Loucy (cell line): ENCODE measurements around the gene P2RX2.

Experiments used
- H2AFZ ChIP-seq: fragments of 200-600 bp; sonication (generic); 2 replicates; pipeline ENCODE4 v1.6.0; 2016; ENCODE audit warnings: antibody characterized with exemption, mild to moderate bottlenecking, low read length, moderate library complexity
- H3F3A ChIP-seq: fragments of 200-600 bp; 2 replicates; pipeline ENCODE4 v1.6.0; 2016; ENCODE audit warnings: antibody characterized with exemption, low read depth, mild to moderate bottlenecking
- H3K27me3 ChIP-seq: fragments of 200-600 bp; sonication (generic); 2 replicates; pipeline ENCODE4 v1.6.1; 2014; ENCODE audit warnings: low read length, mild to moderate bottlenecking; ENCODE audit not compliant: insufficient read depth, poor library complexity, severe bottlenecking
- H3K36me3 ChIP-seq: fragments of 200-600 bp; sonication (generic); 2 replicates; pipeline ENCODE4 v1.6.1; 2016; ENCODE audit warnings: low read length; ENCODE audit not compliant: insufficient read depth
- H3K4me1 ChIP-seq: fragments of 200-600 bp; sonication (generic); 2 replicates; pipeline ENCODE4 v1.5.1; 2014; ENCODE audit warnings: low read length, mild to moderate bottlenecking; ENCODE audit not compliant: insufficient read depth, poor library complexity, severe bottlenecking
- H3K4me2 ChIP-seq: fragments of 200-600 bp; sonication (generic); 2 replicates; pipeline ENCODE4 v1.6.0; 2014; ENCODE audit warnings: antibody characterized with exemption, low read length, low read depth, mild to moderate bottlenecking; ENCODE audit not compliant: poor library complexity, severe bottlenecking
- H3K4me3 ChIP-seq: fragments of 200-600 bp; sonication (generic); 2 replicates; pipeline ENCODE4 v1.5.1; 2014; ENCODE audit warnings: low read length, mild to moderate bottlenecking, mixed read lengths; ENCODE audit not compliant: poor library complexity, severe bottlenecking
- H3K79me2 ChIP-seq: fragments of 200-600 bp; sonication (generic); 2 replicates; pipeline ENCODE4 v1.6.1; 2014; ENCODE audit warnings: low read length; ENCODE audit not compliant: insufficient read depth
- H3K9ac ChIP-seq: fragments of 200-600 bp; sonication (generic); 2 replicates; pipeline ENCODE4 v1.6.0; 2014; ENCODE audit warnings: mild to moderate bottlenecking, low read depth, low read length, moderate library complexity; ENCODE audit not compliant: poor library complexity, severe bottlenecking
- H3K9me2 ChIP-seq: fragments of 200-600 bp; sonication (generic); replicated peaks from 2 replicates; pipeline ENCODE4 v1.6.1; 2016; ENCODE audit warnings: low read depth, low read length, mixed read lengths
- H3K9me3 ChIP-seq: fragments of 200-600 bp; sonication (generic); 2 replicates; pipeline ENCODE4 v1.6.1; 2014; ENCODE audit warnings: mild to moderate bottlenecking, antibody characterized with exemption, low read length, low read depth; ENCODE audit not compliant: insufficient read depth
- H4K20me1 ChIP-seq: fragments of 200-600 bp; sonication (generic); 2 replicates; pipeline ENCODE4 v1.6.0; 2014; ENCODE audit warnings: antibody characterized with exemption, low read length, mild to moderate bottlenecking; ENCODE audit not compliant: insufficient read depth, poor library complexity, severe bottlenecking
- EZH2phosphoT487 ChIP-seq: fragments of 200-600 bp; IDR thresholded peaks from 2 replicates; pipeline ENCODE4 v1.6.1; 2018; ENCODE audit warnings: antibody characterized with exemption, mild to moderate bottlenecking, moderate library complexity, borderline replicate concordance
- TF ChIP-seq, protein P1 (sequence below): fragments of 200-600 bp; sonication (generic); conservative IDR thresholded peaks from 2 replicates; pipeline ENCODE4 v1.5.1; 2014; ENCODE audit warnings: mild to moderate bottlenecking, antibody characterized with exemption, low read length

Gene P2RX2

DNA sequence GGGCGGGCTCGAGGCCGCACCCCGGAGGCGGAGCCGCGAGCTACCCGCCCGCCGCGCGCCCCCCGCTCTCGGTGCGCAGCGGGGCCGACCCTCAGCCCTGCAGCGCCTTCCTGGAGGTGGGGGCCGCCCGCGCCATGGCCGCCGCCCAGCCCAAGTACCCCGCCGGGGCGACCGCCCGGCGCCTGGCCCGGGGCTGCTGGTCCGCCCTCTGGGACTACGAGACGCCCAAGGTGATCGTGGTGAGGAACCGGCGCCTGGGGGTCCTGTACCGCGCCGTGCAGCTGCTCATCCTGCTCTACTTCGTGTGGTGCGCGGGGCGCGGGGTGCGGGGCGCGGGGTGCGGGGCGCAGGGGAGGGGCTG is at the start of gene P2RX2:
Gene P2RX2 (plus strand): TSS at position 94 of the 361 bp plus-strand sequence. CDS start 41 bp downstream, at position 135.
- Histone ChIP-seq H3K36me3 (peaks cover 3% of the 10 kb centered on the region; the same call in 1 of the 2 replicates), H4K20me1 (no peaks in the 10 kb centered on the region), H3K4me1 (peaks cover 3% of the 10 kb centered on the region), H3K9me3 (peaks cover 15% of the 10 kb centered on the region; the same call in 1 of the 2 replicates), H3K9ac (no peak within 1 kb of the TSS), H3K4me3 (no peak within 1 kb of the TSS), H2AFZ (no peak within 1 kb of the TSS), H3F3A (no peaks in the 10 kb centered on the region), H3K79me2 (no peaks in the 10 kb centered on the region), H3K4me2 (no peak within 1 kb of the TSS), H3K9me2 (no peaks in the 10 kb centered on the region), H3K27me3 (no peaks in the 10 kb centered on the region)
- TF ChIP-seq EZH2phosphoT487: no peak
- TF ChIP-seq, protein P1, sequence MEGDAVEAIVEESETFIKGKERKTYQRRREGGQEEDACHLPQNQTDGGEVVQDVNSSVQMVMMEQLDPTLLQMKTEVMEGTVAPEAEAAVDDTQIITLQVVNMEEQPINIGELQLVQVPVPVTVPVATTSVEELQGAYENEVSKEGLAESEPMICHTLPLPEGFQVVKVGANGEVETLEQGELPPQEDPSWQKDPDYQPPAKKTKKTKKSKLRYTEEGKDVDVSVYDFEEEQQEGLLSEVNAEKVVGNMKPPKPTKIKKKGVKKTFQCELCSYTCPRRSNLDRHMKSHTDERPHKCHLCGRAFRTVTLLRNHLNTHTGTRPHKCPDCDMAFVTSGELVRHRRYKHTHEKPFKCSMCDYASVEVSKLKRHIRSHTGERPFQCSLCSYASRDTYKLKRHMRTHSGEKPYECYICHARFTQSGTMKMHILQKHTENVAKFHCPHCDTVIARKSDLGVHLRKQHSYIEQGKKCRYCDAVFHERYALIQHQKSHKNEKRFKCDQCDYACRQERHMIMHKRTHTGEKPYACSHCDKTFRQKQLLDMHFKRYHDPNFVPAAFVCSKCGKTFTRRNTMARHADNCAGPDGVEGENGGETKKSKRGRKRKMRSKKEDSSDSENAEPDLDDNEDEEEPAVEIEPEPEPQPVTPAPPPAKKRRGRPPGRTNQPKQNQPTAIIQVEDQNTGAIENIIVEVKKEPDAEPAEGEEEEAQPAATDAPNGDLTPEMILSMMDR: no peak

DNA sequence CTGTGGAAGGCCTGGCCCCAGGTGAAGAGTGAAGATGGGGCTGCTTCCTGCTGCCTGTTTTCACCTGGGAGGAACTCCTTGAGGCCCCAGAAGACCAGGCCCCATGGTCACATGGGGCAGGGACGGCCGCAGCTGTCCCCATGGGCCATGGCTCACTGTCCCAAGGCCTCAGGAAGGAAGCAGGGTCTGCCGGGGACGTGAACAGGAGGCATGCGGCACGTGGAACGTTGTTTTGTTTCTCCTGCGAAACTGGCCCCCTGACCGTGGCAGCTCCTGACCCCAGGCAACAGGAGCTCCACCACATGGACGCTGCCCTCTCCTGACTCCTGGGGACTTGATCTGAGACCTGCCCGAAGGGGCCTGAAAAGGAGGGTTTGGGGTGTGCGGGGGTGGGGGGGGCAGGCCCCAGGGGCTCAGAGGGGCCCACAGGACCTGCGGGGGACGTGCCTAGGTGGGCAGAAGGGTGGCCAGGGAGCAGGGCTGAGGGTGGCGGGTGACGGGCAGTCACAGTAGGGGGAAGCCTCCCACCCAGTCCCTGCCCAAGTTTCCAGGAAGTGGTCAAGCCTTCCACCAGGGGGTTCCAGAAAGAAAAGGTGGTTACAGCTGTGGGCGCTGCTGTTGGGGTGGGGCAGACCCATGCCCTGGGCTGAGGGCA is 49.6 kb upstream of the P2RX2 start:
- Histone ChIP-seq H3K4me1 (peaks cover 4% of the 10 kb centered on the region), H3K27me3 (no peaks in the 10 kb centered on the region), H2AFZ (no peak overlapping the region), H3K9ac (no peak overlapping the region), H4K20me1 (peaks cover 46% of the 10 kb centered on the region), H3K4me2 (no peak overlapping the region), H3K9me3 (no peaks in the 10 kb centered on the region), H3K9me2 (no peaks in the 10 kb centered on the region), H3F3A (no peaks in the 10 kb centered on the region), H3K4me3 (no peak overlapping the region), H3K36me3 (peaks cover 71% of the 10 kb centered on the region; the same call in 1 of the 2 replicates), H3K79me2 (peaks cover 50% of the 10 kb centered on the region)
- TF ChIP-seq, protein P1: no peak
- TF ChIP-seq EZH2phosphoT487: no peak

GRCh38 chr12:132569856-132570480 is 48.6 kb upstream of the P2RX2 start:
- Histone ChIP-seq H3K9ac (no peak overlapping the region), H3K27me3 (no peaks in the 10 kb centered on the region), H4K20me1 (peaks cover 43% of the 10 kb centered on the region), H3K4me3 (no peak overlapping the region), H2AFZ (no peak overlapping the region), H3K9me2 (no peaks in the 10 kb centered on the region), H3K4me1 (peaks cover 4% of the 10 kb centered on the region), H3K9me3 (no peaks in the 10 kb centered on the region), H3K79me2 (peaks cover 42% of the 10 kb centered on the region; the same call in 1 of the 2 replicates), H3K36me3 (peaks cover 78% of the 10 kb centered on the region; the same call in 1 of the 2 replicates), H3F3A (no peaks in the 10 kb centered on the region), H3K4me2 (no peak overlapping the region)
- TF ChIP-seq, protein P1: no peak
- TF ChIP-seq EZH2phosphoT487: no peak
